Endodermal cell (in vitro differentiated cells): ENCODE measurements around the gene ALOX5AP. TPM values are rescaled to one million over a fixed set of nuclear protein-coding genes. Genes with fewer than 3 reads are reported as not detected.

Experiments
- DNase-seq: peaks from one replicate; pipeline ENCODE4 v3.0.0-alpha.2; 2017
- H3K27ac ChIP-seq: 2 replicates; pipeline ENCODE4 v1.5.1; 2013; ENCODE audit warnings: mild to moderate bottlenecking, low read depth, low read length, moderate library complexity
- H3K27me3 ChIP-seq: 2 replicates; pipeline ENCODE4 v1.6.1; 2013; ENCODE audit warnings: mild to moderate bottlenecking, low read length, moderate library complexity; ENCODE audit not compliant: insufficient read depth, control insufficient read depth, poor library complexity, severe bottlenecking
- H3K36me3 ChIP-seq: 2 replicates; pipeline ENCODE4 v1.7.0; 2013; ENCODE audit warnings: mild to moderate bottlenecking, low read length, moderate library complexity; ENCODE audit not compliant: control insufficient read depth, insufficient read depth
- H3K4me1 ChIP-seq: one replicate; pipeline ENCODE4 v1.7.0; 2013; ENCODE audit warnings: low read length; ENCODE audit not compliant: control insufficient read depth, insufficient read depth
- H3K4me3 ChIP-seq: 2 replicates; pipeline ENCODE4 v1.5.1; 2013; ENCODE audit warnings: mild to moderate bottlenecking, low read length, moderate library complexity
- H3K9ac ChIP-seq: 2 replicates; pipeline ENCODE4 v1.6.1; 2013; ENCODE audit warnings: mild to moderate bottlenecking, low read length, moderate library complexity; ENCODE audit not compliant: poor library complexity, severe bottlenecking; ENCODE audit errors: extremely low read depth
- H3K9me3 ChIP-seq: 2 replicates; pipeline ENCODE4 v1.6.1; 2013; ENCODE audit warnings: mild to moderate bottlenecking, low read length, moderate library complexity; ENCODE audit not compliant: control insufficient read depth
- H3K27ac Mint-ChIP-seq: 2 replicates; pipeline ENCODE4 v1.8.0; 2020; ENCODE audit warnings: mixed read lengths
- H3K27me3 Mint-ChIP-seq: 2 replicates; pipeline ENCODE4 v1.8.0; 2021; ENCODE audit warnings: mild to moderate bottlenecking, mixed read lengths; ENCODE audit not compliant: insufficient read depth
- H3K36me3 Mint-ChIP-seq: 2 replicates; pipeline ENCODE4 v1.8.0; 2020; ENCODE audit warnings: low read depth, mixed read lengths
- H3K4me1 Mint-ChIP-seq: 2 replicates; pipeline ENCODE4 v1.8.0; 2020; ENCODE audit warnings: mixed read lengths
- H3K4me3 Mint-ChIP-seq: 2 replicates; pipeline ENCODE4 v1.8.0; 2020; ENCODE audit warnings: mild to moderate bottlenecking, moderate library complexity, mixed read lengths
- H3K9me3 Mint-ChIP-seq: 2 replicates; pipeline ENCODE4 v1.8.0; 2020; ENCODE audit warnings: mild to moderate bottlenecking, mixed read lengths
- CTCF ChIP-seq: fragments of 200-600 bp; sonication (generic); conservative IDR thresholded peaks from 2 replicates; pipeline ENCODE4 v1.5.0; 2021; ENCODE audit warnings: antibody characterized with exemption, mild to moderate bottlenecking
- WGBS, 2 experiments: methylation state at CpG; one replicate each; pipeline versions ENCODE4 v1.1.5 to v1.1.7; 2013; ENCODE audit warnings: missing lambda C conversion rate in 2 of 2, mixed read lengths in 1 of 2; ENCODE audit not compliant: insufficient coverage in 1 of 2, insufficient read length in 1 of 2; 5-methylcytosine and 5-hydroxymethylcytosine counted together
- total RNA-seq, 2 donors: library from RNA; stranded (reverse); fragmentation: NEBNext Ultra II Directional in 1 of 2; extraction: Animal tissue kit (Norgen Biotek cat#: 25700) in 1 of 2; gene quantifications; 2 replicates in 1 of 2; 3 replicates in 1 of 2; pipeline ENCODE4 v1.2.1, GENCODE V29; 2021

Gene ALOX5AP
- total RNA-seq, 2 donors from 2014 or later = not detected

GRCh38 chr13:30808600-30808999, 73.3 kb downstream of the ALOX5AP start:
- no peaks in the 10 kb centered on the region for H3K4me1 ChIP-seq
- peaks cover 2% of the 10 kb centered on the region for H3K4me1 Mint-ChIP-seq
- 75 to 81% methylated on average over 1 to 2 of the region's 2 CpGs for WGBS, 2 experiments
- no peaks in the 10 kb centered on the region for H3K36me3 ChIP-seq
- no peaks in the 10 kb centered on the region for H3K9me3 Mint-ChIP-seq
- peaks cover 2% of the 10 kb centered on the region for H3K27me3 Mint-ChIP-seq
- no peaks in the 10 kb centered on the region for H3K9me3 ChIP-seq
- H3K4me3 Mint-ChIP-seq = no peak overlapping the region
- H3K36me3 Mint-ChIP-seq = no peaks in the 10 kb centered on the region
- H3K27ac Mint-ChIP-seq = no peak overlapping the region
- TF ChIP-seq CTCF = no peak
- no peak overlapping the region for H3K9ac ChIP-seq
- no peak overlapping the region for H3K4me3 ChIP-seq
- no peak overlapping the region for H3K27ac ChIP-seq
- no peak for DNase-seq
- no peaks in the 10 kb centered on the region for H3K27me3 ChIP-seq

- no peaks in the 10 kb centered on the region for H3K27me3 Mint-ChIP-seq
- H3K27ac Mint-ChIP-seq = no peak overlapping the region
- no peak for DNase-seq
- no peak overlapping the region for H3K9ac ChIP-seq
- no peaks in the 10 kb centered on the region for H3K9me3 ChIP-seq
- TF ChIP-seq CTCF = no peak
- no peak overlapping the region for H3K4me3 ChIP-seq
- no peaks in the 10 kb centered on the region for H3K9me3 Mint-ChIP-seq
- no peaks in the 10 kb centered on the region for H3K36me3 ChIP-seq
- 94 to 100% methylated on average over 2 of the region's 2 CpGs for WGBS, 2 experiments
- no peaks in the 10 kb centered on the region for H3K27me3 ChIP-seq
- H3K36me3 Mint-ChIP-seq = no peaks in the 10 kb centered on the region
- H3K27ac ChIP-seq = no peak overlapping the region
- H3K4me1 ChIP-seq = no peaks in the 10 kb centered on the region
- H3K4me3 Mint-ChIP-seq = no peak overlapping the region
- H3K4me1 Mint-ChIP-seq = peaks cover 6% of the 10 kb centered on the region
Measured at GRCh38 chr13:30809787-30810186, 74.4 kb downstream of the ALOX5AP start.

- Histone ChIP-seq H3K27me3 (no peaks in the 10 kb centered on the region), H3K9ac (no peak overlapping the region), H3K4me1 (no peaks in the 10 kb centered on the region), H3K27ac (no peak overlapping the region), H3K36me3 (no peaks in the 10 kb centered on the region), H3K4me3 (no peak overlapping the region), H3K9me3 (no peaks in the 10 kb centered on the region)
- no peaks in the 10 kb centered on the region for H3K27me3 Mint-ChIP-seq
- WGBS, 2 experiments = 93 to 95% methylated on average over 5 to 7 of the region's 7 CpGs
- no peaks in the 10 kb centered on the region for H3K9me3 Mint-ChIP-seq
- TF ChIP-seq CTCF = no peak
- peaks cover 7% of the 10 kb centered on the region for H3K4me1 Mint-ChIP-seq
- H3K27ac Mint-ChIP-seq = no peak overlapping the region
- H3K4me3 Mint-ChIP-seq = no peak overlapping the region
- H3K36me3 Mint-ChIP-seq = no peaks in the 10 kb centered on the region
- DNase-seq = no peak
Measured at GRCh38 chr13:30810261-30810701, 74.9 kb downstream of the ALOX5AP start.
